GM23338 (cell line): ENCODE measurements around the gene CRISPLD2. TPM values are rescaled to one million over a fixed set of nuclear protein-coding genes. Genes with fewer than 3 reads are reported as not detected.

Source experiments
- ATAC-seq: fragments of 200-7000 bp; cut with Tn5 transposase; 3 replicates; pipeline ENCODE4 v1.9.1; 2020
- DNase-seq: peaks from one replicate; pipeline ENCODE4 v3.0.0-alpha.2; 2015; ENCODE audit warnings: low spot score
- H2AFZ ChIP-seq: fragments of 200-600 bp; sonication (generic); 2 replicates; pipeline ENCODE4 v1.8.0; 2016; ENCODE audit warnings: antibody characterized with exemption, mild to moderate bottlenecking, moderate library complexity
- H3F3A ChIP-seq: fragments of 200-600 bp; sonication (generic); replicated peaks from 2 replicates; pipeline ENCODE4 v1.8.0; 2017; ENCODE audit warnings: antibody characterized with exemption, mixed run types, low read depth
- H3K27ac ChIP-seq: fragments of 200-600 bp; sonication (generic); 2 replicates; pipeline ENCODE4 v1.6.1; 2016; ENCODE audit warnings: low read depth
- H3K27me3 ChIP-seq: fragments of 200-600 bp; sonication (generic); 2 replicates; pipeline ENCODE4 v1.8.0; 2016; ENCODE audit warnings: mild to moderate bottlenecking, mixed run types, moderate library complexity; ENCODE audit not compliant: insufficient read depth
- H3K36me3 ChIP-seq: fragments of 200-600 bp; sonication (generic); 2 replicates; pipeline ENCODE4 v1.8.0; 2016; ENCODE audit warnings: mild to moderate bottlenecking; ENCODE audit not compliant: insufficient read depth
- H3K4me1 ChIP-seq: fragments of 200-600 bp; sonication (generic); 2 replicates; pipeline ENCODE4 v1.8.0; 2016; ENCODE audit warnings: mild to moderate bottlenecking, moderate library complexity; ENCODE audit not compliant: insufficient read depth
- H3K4me2 ChIP-seq: fragments of 200-600 bp; sonication (generic); 2 replicates; pipeline ENCODE4 v1.7.1; 2017; ENCODE audit warnings: mixed run types
- H3K4me3 ChIP-seq: fragments of 200-600 bp; sonication (generic); 2 replicates; pipeline ENCODE4 v1.6.1; 2016; ENCODE audit warnings: mixed run types
- H3K79me2 ChIP-seq: fragments of 200-600 bp; sonication (generic); replicated peaks from 2 replicates; pipeline ENCODE4 v1.8.0; 2017; ENCODE audit warnings: mild to moderate bottlenecking; ENCODE audit not compliant: insufficient read depth
- H3K9me2 ChIP-seq: fragments of 200-600 bp; sonication (generic); 2 replicates; pipeline ENCODE4 v1.8.0; 2017; ENCODE audit not compliant: insufficient read depth
- H4K20me1 ChIP-seq: fragments of 200-600 bp; sonication (generic); replicated peaks from 2 replicates; pipeline ENCODE4 v1.8.0; 2017; ENCODE audit warnings: mild to moderate bottlenecking; ENCODE audit not compliant: insufficient read depth
- H3K27ac Mint-ChIP-seq: 2 replicates; pipeline ENCODE4 v1.8.0; 2020; ENCODE audit warnings: inconsistent platforms, mild to moderate bottlenecking, moderate library complexity, mixed read lengths
- H3K27me3 Mint-ChIP-seq: 3 replicates; pipeline ENCODE4 v1.8.0; 2022; ENCODE audit warnings: low read depth, mild to moderate bottlenecking, moderate library complexity, mixed read lengths, inconsistent platforms; ENCODE audit not compliant: insufficient read depth, poor library complexity
- H3K36me3 Mint-ChIP-seq: 3 replicates; pipeline ENCODE4 v1.8.0; 2021; ENCODE audit warnings: low read depth, mild to moderate bottlenecking, inconsistent platforms, moderate library complexity, mixed read lengths
- H3K4me1 Mint-ChIP-seq: 3 replicates; pipeline ENCODE4 v1.8.0; 2020; ENCODE audit warnings: mild to moderate bottlenecking, inconsistent platforms, mixed read lengths
- H3K4me3 Mint-ChIP-seq: 3 replicates; pipeline ENCODE4 v1.8.0; 2021; ENCODE audit warnings: moderate library complexity, mild to moderate bottlenecking, inconsistent platforms, mixed read lengths
- H3K9me3 Mint-ChIP-seq: 3 replicates; pipeline ENCODE4 v1.8.0; 2020; ENCODE audit warnings: moderate library complexity, mild to moderate bottlenecking, inconsistent platforms, mixed read lengths
- CREB1 ChIP-seq: fragments of 250-450 bp; sonication (Bioruptor Pico); IDR thresholded peaks from 2 replicates; pipeline ENCODE4 v1.5.0; 2020; ENCODE audit warnings: low read depth, mild to moderate bottlenecking, moderate library complexity
- CTCF ChIP-seq, 2 experiments: fragments of 200-600 bp in 1 of 2; sonication (generic) in 1 of 2; conservative IDR thresholded peaks; 2 replicates each; pipeline versions ENCODE4 v1.5.1 to v1.6.1; 2016 to 2017; ENCODE audit warnings: antibody characterized with exemption in 2 of 2, low read depth in 2 of 2, mild to moderate bottlenecking in 2 of 2, moderate library complexity in 1 of 2
- ETS1 ChIP-seq: IDR thresholded peaks from 2 replicates; pipeline ENCODE4 v1.6.1; 2016; ENCODE audit warnings: antibody characterized with exemption
- EZH2 ChIP-seq: fragments of 200-600 bp; sonication (generic); IDR thresholded peaks from one replicate; pipeline ENCODE4 v1.8.0; 2017; ENCODE audit warnings: antibody characterized with exemption, mild to moderate bottlenecking, low read depth; ENCODE audit not compliant: unreplicated experiment
- EZH2phosphoT487 ChIP-seq: fragments of 200-600 bp; sonication (generic); IDR thresholded peaks from one replicate; pipeline ENCODE4 v1.8.1; 2018; ENCODE audit warnings: antibody characterized with exemption; ENCODE audit not compliant: unreplicated experiment
- JUNB ChIP-seq: IDR thresholded peaks from one replicate; pipeline ENCODE4 v1.6.1; 2016; ENCODE audit warnings: antibody characterized with exemption; ENCODE audit not compliant: unreplicated experiment
- NANOG ChIP-seq: IDR thresholded peaks from 2 replicates; pipeline ENCODE4 v1.6.1; 2016; ENCODE audit warnings: antibody characterized with exemption, borderline replicate concordance
- POLR2AphosphoS5 ChIP-seq: IDR thresholded peaks from 2 replicates; pipeline ENCODE4 v1.6.1; 2016; ENCODE audit warnings: antibody characterized with exemption, low read depth
- STAT1 ChIP-seq: IDR thresholded peaks from one replicate; pipeline ENCODE4 v1.6.1; 2016; ENCODE audit warnings: antibody characterized with exemption; ENCODE audit not compliant: unreplicated experiment
- ZNF114 ChIP-seq: fragments of 250-450 bp; sonication (Bioruptor Pico); IDR thresholded peaks from 2 replicates; pipeline ENCODE4 v1.5.0; 2020; ENCODE audit warnings: mild to moderate bottlenecking, moderate library complexity
- ZNF331 ChIP-seq: fragments of 250-450 bp; sonication (Bioruptor Pico); IDR thresholded peaks from 2 replicates; pipeline ENCODE4 v1.5.0; 2020; ENCODE audit warnings: low read depth, mild to moderate bottlenecking, moderate library complexity
- polyA plus RNA-seq: library from polyadenylated mRNA; unstranded; fragments of >200 nt; fragmentation: Nextera tagmentation; extraction: Ambion mirVana; gene quantifications from 2 replicates; pipeline ENCODE4 v1.2.1, GENCODE V29; 2016
- total RNA-seq: library from RNA; depleted of rRNA; stranded (reverse); fragments of >200 nt; shearing (Covaris generic); gene quantifications from 2 replicates; pipeline ENCODE4 v1.2.3, GENCODE V29; 2014
- TF ChIP-seq, protein P1 (sequence below): fragments of 250-450 bp; sonication (Bioruptor Pico); IDR thresholded peaks from 2 replicates; pipeline ENCODE4 v1.5.0; 2020; ENCODE audit warnings: mild to moderate bottlenecking, moderate library complexity
- TF ChIP-seq, protein P2 (sequence below): IDR thresholded peaks from one replicate; pipeline ENCODE4 v1.6.1; 2018; ENCODE audit warnings: antibody characterized with exemption; ENCODE audit not compliant: unreplicated experiment

Gene CRISPLD2
- total and polyA plus RNA-seq, 2 experiments from 2014 or later = 2.6 to 8.3 TPM

DNA sequence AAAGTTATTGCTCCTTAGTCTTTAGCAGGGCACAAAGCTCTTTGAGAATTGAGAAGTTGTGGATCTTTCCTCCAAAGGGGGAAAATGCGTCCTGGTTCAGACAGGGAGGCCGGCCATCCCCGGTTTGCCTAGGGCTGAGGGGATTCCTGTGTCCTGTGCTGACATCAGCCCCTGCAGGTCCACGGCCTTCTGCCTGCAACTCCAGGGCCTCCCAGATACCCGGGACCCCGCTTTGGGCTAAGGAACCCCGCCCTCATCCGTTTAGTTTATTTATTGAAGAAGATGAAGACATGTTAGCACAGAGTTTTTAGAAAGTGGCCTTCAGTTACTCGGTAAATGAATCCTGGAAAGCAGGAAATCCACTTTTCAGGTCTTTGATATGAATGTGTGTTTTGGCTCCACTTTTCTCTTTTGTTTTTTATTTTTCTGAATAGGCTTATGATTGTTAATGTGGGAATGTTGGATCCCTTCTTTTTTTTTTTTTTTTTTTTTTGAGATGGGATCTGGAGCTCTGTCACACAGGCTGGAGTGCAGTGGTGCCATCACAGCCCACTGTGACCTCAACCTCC lies 65.6 kb downstream of the CRISPLD2 start:
- Histone ChIP-seq H3K27ac (peak overlapping the region; percentile 60), H2AFZ (peak overlapping the region; percentile 90), H3K27me3 (no peaks in the 10 kb centered on the region), H4K20me1 (no peaks in the 10 kb centered on the region), H3F3A (peaks cover 8% of the 10 kb centered on the region; the same call in 1 of the 2 replicates), H3K79me2 (no peaks in the 10 kb centered on the region), H3K36me3 (no peaks in the 10 kb centered on the region), H3K4me3 (no peak overlapping the region), H3K9me2 (no peaks in the 10 kb centered on the region), H3K4me2 (peak overlapping the region; percentile 56), H3K4me1 (peaks cover 42% of the 10 kb centered on the region)
- peak; percentile 68 for ATAC-seq
- Mint-ChIP-seq H3K27me3 (no peaks in the 10 kb centered on the region), H3K9me3 (no peaks in the 10 kb centered on the region), H3K4me3 (no peak overlapping the region), H3K36me3 (peaks cover 10% of the 10 kb centered on the region), H3K27ac (0 out of 2 replicates have a peak overlapping the region, but pooled peaks have one; percentile 10), H3K4me1 (peaks cover 43% of the 10 kb centered on the region)
- no peak for TF ChIP-seq CTCF (conservative IDR thresholded peaks at IDR 0.05; ENCODE audit: low read depth in 2 of 2)
- no peak for TF ChIP-seq EZH2phosphoT487
- no peak for TF ChIP-seq ZNF114 (CRISPR knock-in tag)
- TF ChIP-seq NANOG = no peak
- no peak for TF ChIP-seq ZNF331 (CRISPR knock-in tag)
- TF ChIP-seq ETS1 = no peak
- no peak for TF ChIP-seq STAT1
- TF ChIP-seq, protein P1, sequence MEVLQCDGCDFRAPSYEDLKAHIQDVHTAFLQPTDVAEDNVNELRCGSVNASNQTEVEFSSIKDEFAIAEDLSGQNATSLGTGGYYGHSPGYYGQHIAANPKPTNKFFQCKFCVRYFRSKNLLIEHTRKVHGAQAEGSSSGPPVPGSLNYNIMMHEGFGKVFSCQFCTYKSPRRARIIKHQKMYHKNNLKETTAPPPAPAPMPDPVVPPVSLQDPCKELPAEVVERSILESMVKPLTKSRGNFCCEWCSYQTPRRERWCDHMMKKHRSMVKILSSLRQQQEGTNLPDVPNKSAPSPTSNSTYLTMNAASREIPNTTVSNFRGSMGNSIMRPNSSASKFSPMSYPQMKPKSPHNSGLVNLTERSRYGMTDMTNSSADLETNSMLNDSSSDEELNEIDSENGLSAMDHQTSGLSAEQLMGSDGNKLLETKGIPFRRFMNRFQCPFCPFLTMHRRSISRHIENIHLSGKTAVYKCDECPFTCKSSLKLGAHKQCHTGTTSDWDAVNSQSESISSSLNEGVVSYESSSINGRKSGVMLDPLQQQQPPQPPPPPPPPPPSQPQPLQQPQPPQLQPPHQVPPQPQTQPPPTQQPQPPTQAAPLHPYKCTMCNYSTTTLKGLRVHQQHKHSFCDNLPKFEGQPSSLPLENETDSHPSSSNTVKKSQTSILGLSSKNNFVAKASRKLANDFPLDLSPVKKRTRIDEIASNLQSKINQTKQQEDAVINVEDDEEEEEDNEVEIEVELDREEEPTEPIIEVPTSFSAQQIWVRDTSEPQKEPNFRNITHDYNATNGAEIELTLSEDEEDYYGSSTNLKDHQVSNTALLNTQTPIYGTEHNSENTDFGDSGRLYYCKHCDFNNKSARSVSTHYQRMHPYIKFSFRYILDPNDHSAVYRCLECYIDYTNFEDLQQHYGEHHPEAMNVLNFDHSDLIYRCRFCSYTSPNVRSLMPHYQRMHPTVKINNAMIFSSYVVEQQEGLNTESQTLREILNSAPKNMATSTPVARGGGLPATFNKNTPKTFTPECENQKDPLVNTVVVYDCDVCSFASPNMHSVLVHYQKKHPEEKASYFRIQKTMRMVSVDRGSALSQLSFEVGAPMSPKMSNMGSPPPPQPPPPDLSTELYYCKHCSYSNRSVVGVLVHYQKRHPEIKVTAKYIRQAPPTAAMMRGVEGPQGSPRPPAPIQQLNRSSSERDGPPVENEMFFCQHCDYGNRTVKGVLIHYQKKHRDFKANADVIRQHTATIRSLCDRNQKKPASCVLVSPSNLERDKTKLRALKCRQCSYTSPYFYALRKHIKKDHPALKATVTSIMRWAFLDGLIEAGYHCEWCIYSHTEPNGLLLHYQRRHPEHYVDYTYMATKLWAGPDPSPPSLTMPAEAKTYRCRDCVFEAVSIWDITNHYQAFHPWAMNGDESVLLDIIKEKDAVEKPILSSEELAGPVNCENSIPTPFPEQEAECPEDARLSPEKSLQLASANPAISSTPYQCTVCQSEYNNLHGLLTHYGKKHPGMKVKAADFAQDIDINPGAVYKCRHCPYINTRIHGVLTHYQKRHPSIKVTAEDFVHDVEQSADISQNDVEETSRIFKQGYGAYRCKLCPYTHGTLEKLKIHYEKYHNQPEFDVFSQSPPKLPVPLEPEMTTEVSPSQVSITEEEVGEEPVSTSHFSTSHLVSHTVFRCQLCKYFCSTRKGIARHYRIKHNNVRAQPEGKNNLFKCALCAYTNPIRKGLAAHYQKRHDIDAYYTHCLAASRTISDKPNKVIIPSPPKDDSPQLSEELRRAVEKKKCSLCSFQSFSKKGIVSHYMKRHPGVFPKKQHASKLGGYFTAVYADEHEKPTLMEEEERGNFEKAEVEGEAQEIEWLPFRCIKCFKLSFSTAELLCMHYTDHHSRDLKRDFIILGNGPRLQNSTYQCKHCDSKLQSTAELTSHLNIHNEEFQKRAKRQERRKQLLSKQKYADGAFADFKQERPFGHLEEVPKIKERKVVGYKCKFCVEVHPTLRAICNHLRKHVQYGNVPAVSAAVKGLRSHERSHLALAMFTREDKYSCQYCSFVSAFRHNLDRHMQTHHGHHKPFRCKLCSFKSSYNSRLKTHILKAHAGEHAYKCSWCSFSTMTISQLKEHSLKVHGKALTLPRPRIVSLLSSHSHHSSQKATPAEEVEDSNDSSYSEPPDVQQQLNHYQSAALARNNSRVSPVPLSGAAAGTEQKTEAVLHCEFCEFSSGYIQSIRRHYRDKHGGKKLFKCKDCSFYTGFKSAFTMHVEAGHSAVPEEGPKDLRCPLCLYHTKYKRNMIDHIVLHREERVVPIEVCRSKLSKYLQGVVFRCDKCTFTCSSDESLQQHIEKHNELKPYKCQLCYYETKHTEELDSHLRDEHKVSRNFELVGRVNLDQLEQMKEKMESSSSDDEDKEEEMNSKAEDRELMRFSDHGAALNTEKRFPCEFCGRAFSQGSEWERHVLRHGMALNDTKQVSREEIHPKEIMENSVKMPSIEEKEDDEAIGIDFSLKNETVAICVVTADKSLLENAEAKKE (CRISPR knock-in tag) = no peak
- TF ChIP-seq JUNB = no peak
- no peak for TF ChIP-seq EZH2
- no peak for TF ChIP-seq CREB1 (CRISPR knock-in tag)
- TF ChIP-seq, protein P2, sequence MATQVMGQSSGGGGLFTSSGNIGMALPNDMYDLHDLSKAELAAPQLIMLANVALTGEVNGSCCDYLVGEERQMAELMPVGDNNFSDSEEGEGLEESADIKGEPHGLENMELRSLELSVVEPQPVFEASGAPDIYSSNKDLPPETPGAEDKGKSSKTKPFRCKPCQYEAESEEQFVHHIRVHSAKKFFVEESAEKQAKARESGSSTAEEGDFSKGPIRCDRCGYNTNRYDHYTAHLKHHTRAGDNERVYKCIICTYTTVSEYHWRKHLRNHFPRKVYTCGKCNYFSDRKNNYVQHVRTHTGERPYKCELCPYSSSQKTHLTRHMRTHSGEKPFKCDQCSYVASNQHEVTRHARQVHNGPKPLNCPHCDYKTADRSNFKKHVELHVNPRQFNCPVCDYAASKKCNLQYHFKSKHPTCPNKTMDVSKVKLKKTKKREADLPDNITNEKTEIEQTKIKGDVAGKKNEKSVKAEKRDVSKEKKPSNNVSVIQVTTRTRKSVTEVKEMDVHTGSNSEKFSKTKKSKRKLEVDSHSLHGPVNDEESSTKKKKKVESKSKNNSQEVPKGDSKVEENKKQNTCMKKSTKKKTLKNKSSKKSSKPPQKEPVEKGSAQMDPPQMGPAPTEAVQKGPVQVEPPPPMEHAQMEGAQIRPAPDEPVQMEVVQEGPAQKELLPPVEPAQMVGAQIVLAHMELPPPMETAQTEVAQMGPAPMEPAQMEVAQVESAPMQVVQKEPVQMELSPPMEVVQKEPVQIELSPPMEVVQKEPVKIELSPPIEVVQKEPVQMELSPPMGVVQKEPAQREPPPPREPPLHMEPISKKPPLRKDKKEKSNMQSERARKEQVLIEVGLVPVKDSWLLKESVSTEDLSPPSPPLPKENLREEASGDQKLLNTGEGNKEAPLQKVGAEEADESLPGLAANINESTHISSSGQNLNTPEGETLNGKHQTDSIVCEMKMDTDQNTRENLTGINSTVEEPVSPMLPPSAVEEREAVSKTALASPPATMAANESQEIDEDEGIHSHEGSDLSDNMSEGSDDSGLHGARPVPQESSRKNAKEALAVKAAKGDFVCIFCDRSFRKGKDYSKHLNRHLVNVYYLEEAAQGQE = no peak
- TF ChIP-seq POLR2AphosphoS5 = no peak
- DNase-seq = peak; percentile 28
